ENCODE data around the gene SRGAP3.

DNA sequence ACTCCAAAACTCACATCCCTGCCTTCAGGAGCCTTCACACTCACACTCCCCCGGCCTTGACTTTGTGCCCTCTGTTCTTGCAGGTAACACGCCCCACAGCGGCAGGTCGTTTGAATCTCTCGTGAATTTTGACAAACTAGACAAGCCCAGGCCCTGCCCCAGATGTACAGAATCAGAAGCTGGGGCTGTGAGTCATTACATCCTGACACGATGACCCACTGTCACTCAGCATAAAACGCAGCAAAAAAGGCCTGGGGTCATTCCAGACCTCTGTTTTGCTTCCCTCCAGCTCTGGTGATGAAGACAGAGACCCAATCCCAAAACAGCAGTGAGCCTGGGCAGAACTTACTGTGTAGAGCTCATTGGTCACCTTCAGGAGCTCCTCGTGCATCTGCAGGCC lies 169.8 kb downstream of the SRGAP3 start:
- TF ChIP-seq, protein P1, sequence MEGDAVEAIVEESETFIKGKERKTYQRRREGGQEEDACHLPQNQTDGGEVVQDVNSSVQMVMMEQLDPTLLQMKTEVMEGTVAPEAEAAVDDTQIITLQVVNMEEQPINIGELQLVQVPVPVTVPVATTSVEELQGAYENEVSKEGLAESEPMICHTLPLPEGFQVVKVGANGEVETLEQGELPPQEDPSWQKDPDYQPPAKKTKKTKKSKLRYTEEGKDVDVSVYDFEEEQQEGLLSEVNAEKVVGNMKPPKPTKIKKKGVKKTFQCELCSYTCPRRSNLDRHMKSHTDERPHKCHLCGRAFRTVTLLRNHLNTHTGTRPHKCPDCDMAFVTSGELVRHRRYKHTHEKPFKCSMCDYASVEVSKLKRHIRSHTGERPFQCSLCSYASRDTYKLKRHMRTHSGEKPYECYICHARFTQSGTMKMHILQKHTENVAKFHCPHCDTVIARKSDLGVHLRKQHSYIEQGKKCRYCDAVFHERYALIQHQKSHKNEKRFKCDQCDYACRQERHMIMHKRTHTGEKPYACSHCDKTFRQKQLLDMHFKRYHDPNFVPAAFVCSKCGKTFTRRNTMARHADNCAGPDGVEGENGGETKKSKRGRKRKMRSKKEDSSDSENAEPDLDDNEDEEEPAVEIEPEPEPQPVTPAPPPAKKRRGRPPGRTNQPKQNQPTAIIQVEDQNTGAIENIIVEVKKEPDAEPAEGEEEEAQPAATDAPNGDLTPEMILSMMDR (IDR thresholded peaks at IDR 0.05), result no peak
- no peak for TF ChIP-seq POLR2A (IDR thresholded peaks at IDR 0.05)

Data from uterus (tissue), 2 donors.